Body of pancreas (tissue), 4 donors: Measurements from ENCODE around the gene RIPOR1. TPM values are rescaled to one million over a fixed set of nuclear protein-coding genes. Genes with fewer than 3 reads are reported as not detected.
A peak's percentile ranks its signal among the peaks of the same experiment; 100 is the strongest.
"Not testable (repeated sequence)": the region's sequence is repeated elsewhere in the genome, so short reads cannot be mapped to it uniquely, and the experiment has no call there.

Source experiments
- ATAC-seq: fragments of 150-250 bp; one replicate; pipeline ENCODE4 v1.9.1; 2016
- DNase-seq, 4 donors: peaks; one replicate each; pipeline ENCODE4 v3.0.0-alpha.2; 2019
- H3K27ac ChIP-seq, 4 donors: fragments of 200-600 bp; sonication (generic); 1 replicate in 3 of 4; 2 replicates in 1 of 4; pipeline versions ENCODE4 v1.5.1 to v1.6.1; 2016 to 2019; ENCODE audit warnings: mild to moderate bottlenecking in 1 of 4, mixed read lengths in 1 of 4, moderate library complexity in 1 of 4
- H3K27me3 ChIP-seq, 2 donors: fragments of 200-600 bp; sonication (generic); one replicate each; pipeline ENCODE4 v1.6.0; 2016; ENCODE audit warnings: mild to moderate bottlenecking in 1 of 2
- H3K36me3 ChIP-seq, 2 donors: fragments of 200-600 bp; sonication (generic); replicated peaks in 1 of 2; 2 replicates each; pipeline ENCODE4 v1.5.1; 2016; ENCODE audit warnings: low read depth in 2 of 2; ENCODE audit not compliant: insufficient read depth in 1 of 2
- H3K4me1 ChIP-seq: fragments of 200-600 bp; sonication (generic); one replicate; pipeline ENCODE4 v1.6.0; 2016
- H3K4me3 ChIP-seq, 2 donors: fragments of 200-600 bp; sonication (generic); 1 replicate in 1 of 2; 2 replicates in 1 of 2; pipeline ENCODE4 v1.5.1; 2016 to 2019
- H3K9me3 ChIP-seq, 3 donors: fragments of 200-600 bp; sonication (generic); 1 replicate in 2 of 3; 2 replicates in 1 of 3; pipeline ENCODE4 v1.5.1; 2016
- POLR2A ChIP-seq, 3 donors: fragments of 450-650 bp; IDR thresholded peaks; one replicate each; pipeline ENCODE4 v1.6.1; 2016; ENCODE audit warnings: antibody characterized with exemption in 3 of 3, mild to moderate bottlenecking in 2 of 3
- WGBS, 2 donors: methylation state at CpG; one replicate each; pipeline ENCODE4 v1.1.5; 2017; 5-methylcytosine and 5-hydroxymethylcytosine counted together
- intact Hi-C: fragments of 100-400 bp; cut with DNase I; formaldehyde crosslinking; loops from one replicate; pipeline ENCODE4 v1.15.1; 2023
- total RNA-seq, 2 donors: library from RNA; depleted of rRNA; stranded (reverse); fragments of >200 nt; gene quantifications; one replicate each; pipeline ENCODE4 v1.1.0, GENCODE V29; 2016
- TF ChIP-seq, protein P1 (sequence below), 7 experiments: fragments of 450-650 bp in 4 of 7; fragments of 200-600 bp in 3 of 7; sonication (generic) in 3 of 7; IDR thresholded peaks; one replicate each; pipeline ENCODE4 v1.5.1; 2016 to 2019; ENCODE audit warnings: antibody characterized with exemption in 7 of 7

RIPOR1 gene
- total RNA-seq, 2 donors from 2014 or later, result 37.9 to 62.6 TPM

DNA sequence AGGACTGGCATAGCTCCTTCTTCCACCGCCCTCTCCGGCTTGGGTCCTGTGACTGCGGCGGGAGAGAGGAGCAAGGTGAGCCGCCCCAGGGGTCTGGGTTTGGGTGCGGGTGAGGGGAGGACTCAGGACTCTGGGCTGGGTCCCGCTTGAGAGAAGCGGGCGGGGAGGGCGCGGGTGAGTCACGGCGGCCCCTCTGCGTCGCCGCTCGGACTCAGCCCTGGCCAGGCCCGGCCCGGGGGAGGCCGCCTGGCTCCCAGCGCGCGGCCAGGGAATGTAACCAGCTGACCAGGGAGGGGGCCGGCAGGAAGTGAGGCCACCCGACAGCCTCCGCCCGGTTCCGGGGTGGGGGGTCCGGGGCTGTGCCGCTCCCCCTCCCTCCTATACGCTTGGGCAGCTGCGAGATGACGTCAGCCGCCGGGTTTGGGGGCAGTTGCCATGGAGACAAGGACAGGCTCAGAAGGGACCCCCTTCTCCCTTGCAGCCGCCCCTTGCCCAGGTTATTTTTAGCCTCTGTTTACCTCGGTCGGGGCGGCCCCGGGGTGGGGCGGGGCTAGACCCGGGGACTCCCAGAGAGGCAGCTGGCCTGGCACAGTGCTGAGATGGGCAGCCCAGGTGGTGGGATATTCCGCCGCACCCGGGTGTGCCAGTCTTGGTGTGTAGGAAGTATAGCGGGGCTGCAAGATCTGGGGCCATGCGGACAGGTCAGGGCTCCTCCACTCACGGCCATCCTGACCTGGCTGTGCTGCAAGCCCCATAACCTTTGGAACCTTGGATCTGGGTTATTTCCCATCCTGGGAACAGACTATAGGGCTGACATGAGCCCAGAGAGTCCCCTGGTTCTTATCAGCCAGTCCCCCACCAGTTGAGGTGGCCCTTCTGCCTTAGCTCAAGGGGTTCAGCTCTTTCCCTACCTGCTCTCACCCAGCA, 1.6 kb downstream of the RIPOR1 start:
- intact Hi-C loops, result no loop called here
- TF ChIP-seq, protein P1, sequence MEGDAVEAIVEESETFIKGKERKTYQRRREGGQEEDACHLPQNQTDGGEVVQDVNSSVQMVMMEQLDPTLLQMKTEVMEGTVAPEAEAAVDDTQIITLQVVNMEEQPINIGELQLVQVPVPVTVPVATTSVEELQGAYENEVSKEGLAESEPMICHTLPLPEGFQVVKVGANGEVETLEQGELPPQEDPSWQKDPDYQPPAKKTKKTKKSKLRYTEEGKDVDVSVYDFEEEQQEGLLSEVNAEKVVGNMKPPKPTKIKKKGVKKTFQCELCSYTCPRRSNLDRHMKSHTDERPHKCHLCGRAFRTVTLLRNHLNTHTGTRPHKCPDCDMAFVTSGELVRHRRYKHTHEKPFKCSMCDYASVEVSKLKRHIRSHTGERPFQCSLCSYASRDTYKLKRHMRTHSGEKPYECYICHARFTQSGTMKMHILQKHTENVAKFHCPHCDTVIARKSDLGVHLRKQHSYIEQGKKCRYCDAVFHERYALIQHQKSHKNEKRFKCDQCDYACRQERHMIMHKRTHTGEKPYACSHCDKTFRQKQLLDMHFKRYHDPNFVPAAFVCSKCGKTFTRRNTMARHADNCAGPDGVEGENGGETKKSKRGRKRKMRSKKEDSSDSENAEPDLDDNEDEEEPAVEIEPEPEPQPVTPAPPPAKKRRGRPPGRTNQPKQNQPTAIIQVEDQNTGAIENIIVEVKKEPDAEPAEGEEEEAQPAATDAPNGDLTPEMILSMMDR (IDR thresholded peaks at IDR 0.05), result no peak
- TF ChIP-seq POLR2A (IDR thresholded peaks at IDR 0.05), result peak; percentile 68 to 85 (median 79)
- Histone ChIP-seq H3K4me3 (peak overlapping the region; percentile 17 to 82), H3K36me3 (no peaks in the 10 kb centered on the region), H3K27me3 (no peaks in the 10 kb centered on the region), H3K27ac (peak overlapping the region; percentile 77 to 94 (median 87)), H3K4me1 (peaks cover 51% of the 10 kb centered on the region), H3K9me3 (no peaks in the 10 kb centered on the region)
- ATAC-seq, result peak; percentile 71
- DNase-seq, result peak; percentile 68 to 84 (median 78)
- 2 to 4% methylated on average over 5 to 48 of the region's 48 CpGs for WGBS, 2 donors

DNA sequence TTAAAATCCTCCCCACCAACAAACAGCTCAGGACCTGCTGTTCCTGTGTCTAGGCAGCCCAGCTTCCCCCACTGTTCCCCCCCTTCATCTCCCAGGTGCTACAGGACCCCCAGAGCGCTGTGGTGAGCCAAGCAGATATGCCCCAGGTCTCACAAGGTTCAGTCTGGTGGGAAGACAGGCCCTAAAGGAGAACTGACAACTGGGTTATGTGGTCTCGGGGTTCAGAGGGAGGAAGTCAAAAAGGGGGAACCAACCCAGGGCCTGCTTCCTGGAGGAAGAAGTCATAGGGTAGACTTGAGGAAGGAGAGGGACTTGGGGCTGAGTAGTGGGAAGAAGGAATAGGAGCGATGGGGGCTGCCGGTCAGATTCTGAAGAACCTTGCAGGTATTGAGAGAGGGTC, 2.6 kb downstream of the RIPOR1 start:
- peaks cover 60% of the 10 kb centered on the region for H3K4me1 ChIP-seq
- ATAC-seq (no peak), DNase-seq (peak in 1 of 4 donors; percentile 53)
- intact Hi-C loops, result no loop called here
- no peaks in the 10 kb centered on the region for H3K9me3 ChIP-seq
- H3K27me3 ChIP-seq, result no peaks in the 10 kb centered on the region
- TF ChIP-seq, protein P1 (IDR thresholded peaks at IDR 0.05), result no peak
- TF ChIP-seq POLR2A (IDR thresholded peaks at IDR 0.05), result no peak
- H3K36me3 ChIP-seq, result no peaks in the 10 kb centered on the region
- WGBS, 2 donors, result 79 to 86% methylated on average over 4 of the region's 4 CpGs
- peak overlapping the region in 3 of 4 donors; percentile 82 to 94 (median 92) for H3K27ac ChIP-seq
- no peak overlapping the region for H3K4me3 ChIP-seq

DNA sequence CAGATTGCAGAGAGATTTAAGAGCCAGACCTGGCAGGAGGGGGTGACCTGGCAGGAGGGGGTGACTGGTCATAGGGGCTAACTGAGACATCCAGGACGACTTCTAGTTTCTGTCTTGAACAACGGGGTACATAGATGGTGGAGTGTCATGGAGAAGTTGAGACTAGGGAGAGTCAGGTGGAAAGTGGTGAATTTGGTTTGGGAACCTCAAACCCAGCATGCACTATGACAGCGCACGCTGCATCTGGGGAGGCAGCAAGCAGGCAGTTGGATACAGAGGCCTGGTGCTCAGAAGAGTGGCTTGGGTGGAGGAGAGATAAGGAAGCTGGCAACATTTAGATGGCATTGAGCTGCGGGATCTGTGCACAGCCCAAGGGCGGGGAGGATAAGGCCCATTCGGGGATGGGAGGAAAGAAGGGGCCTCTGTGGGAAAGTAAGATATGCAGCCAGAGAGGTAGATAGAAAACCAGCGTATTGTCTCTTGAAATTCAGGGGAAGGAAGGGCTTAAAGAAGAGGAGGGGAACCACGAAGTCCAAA, 4.5 kb downstream of the RIPOR1 start:
- no peaks in the 10 kb centered on the region for H3K9me3 ChIP-seq
- no peak overlapping the region for H3K27ac ChIP-seq
- H3K27me3 ChIP-seq, result no peaks in the 10 kb centered on the region
- DNase-seq (no peak), ATAC-seq (no peak)
- no peaks in the 10 kb centered on the region for H3K36me3 ChIP-seq
- no peak overlapping the region for H3K4me3 ChIP-seq
- intact Hi-C loops, result no loop called here
- no peak for TF ChIP-seq POLR2A (IDR thresholded peaks at IDR 0.05)
- TF ChIP-seq, protein P1 (IDR thresholded peaks at IDR 0.05), result no peak
- H3K4me1 ChIP-seq, result peaks cover 73% of the 10 kb centered on the region
- 64 to 67% methylated on average over 9 of the region's 9 CpGs for WGBS, 2 donors

GRCh38 chr16:67533987-67534386, 5.4 kb downstream of the RIPOR1 start:
- not testable (repeated sequence) for ATAC-seq

DNA sequence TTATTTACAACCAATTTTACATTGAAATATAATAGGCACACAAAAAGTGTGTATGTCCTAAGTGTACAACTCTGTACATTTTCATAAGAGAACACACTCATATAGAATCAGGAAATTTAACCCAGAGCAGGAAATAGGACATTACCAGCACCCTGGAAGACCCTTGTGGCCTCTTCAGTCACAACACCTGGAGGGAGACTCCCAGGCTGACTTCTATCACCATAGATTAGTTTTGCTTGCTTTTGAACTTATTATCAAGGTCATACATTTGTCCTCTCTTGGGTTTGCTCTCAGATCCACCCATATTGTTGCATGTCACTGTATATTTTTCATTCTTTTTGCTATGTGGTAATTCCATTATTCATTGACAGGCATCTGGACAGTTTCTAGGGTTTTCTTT, 5.8 kb downstream of the RIPOR1 start:
- H3K4me3 ChIP-seq, result no peak overlapping the region
- H3K27ac ChIP-seq, result no peak overlapping the region
- no peaks in the 10 kb centered on the region for H3K36me3 ChIP-seq
- TF ChIP-seq, protein P1 (IDR thresholded peaks at IDR 0.05), result no peak
- TF ChIP-seq POLR2A (IDR thresholded peaks at IDR 0.05), result no peak
- intact Hi-C loops, result no loop called here
- no peak for ATAC-seq
- H3K4me1 ChIP-seq, result peaks cover 78% of the 10 kb centered on the region
- no peak for DNase-seq
- H3K9me3 ChIP-seq, result no peaks in the 10 kb centered on the region
- H3K27me3 ChIP-seq, result no peaks in the 10 kb centered on the region

More at GRCh38 chr16:67533987-67534386, 5.4 kb downstream of the RIPOR1 start:
- WGBS, 2 donors, result 85 to 88% methylated on average over 6 of the region's 6 CpGs
- H3K9me3 ChIP-seq, H3K27ac ChIP-seq, intact Hi-C loops, H3K27me3 ChIP-seq, H3K4me3 ChIP-seq, DNase-seq, H3K36me3 ChIP-seq: not testable (repeated sequence)
- H3K4me1 ChIP-seq, result peaks cover 78% of the 10 kb centered on the region
